NCI-H1048 (cell line): ENCODE results near the gene PGAP3.

ENCODE experiments used
- DNase-seq: peaks from one replicate; lab custom pipeline; 2025; lab: John Stamatoyannopoulos, UW

Gene PGAP3

DNA sequence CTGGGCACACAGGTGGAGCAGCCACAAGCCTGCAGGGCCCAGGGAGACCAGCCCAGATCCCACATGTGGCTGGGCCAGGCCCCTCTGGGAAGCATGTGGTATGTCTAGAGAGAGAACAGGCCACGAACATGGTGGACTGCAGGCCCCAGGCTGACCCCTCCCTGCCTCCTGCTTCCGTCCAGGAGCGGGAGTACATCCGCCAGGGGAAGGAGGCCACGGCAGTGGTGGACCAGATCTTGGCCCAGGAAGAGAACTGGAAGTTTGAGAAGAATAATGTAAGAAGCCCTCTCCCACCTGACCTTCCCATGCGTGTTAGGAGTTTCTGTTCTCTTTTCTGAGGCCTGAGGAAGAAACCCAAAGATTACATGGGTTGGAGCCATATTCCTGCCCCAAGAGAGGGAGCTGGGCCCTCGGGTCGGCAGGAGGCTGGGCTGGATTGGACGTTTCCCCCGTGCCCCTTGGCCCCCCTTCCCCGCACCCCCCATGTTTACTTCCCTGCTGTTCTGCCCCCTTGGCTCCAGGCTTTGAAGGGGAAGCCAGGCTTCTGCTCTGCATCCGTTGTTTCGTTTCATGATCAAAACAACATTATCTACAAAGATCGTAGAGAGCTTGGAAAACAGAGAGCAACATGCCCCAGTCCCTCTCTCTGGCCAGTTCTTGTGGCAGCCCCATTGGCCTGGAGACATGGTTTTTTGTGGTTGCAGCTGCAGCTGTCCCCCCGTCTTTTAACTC lies 28.4 kb downstream of the PGAP3 start:
- no peak for DNase-seq

DNA sequence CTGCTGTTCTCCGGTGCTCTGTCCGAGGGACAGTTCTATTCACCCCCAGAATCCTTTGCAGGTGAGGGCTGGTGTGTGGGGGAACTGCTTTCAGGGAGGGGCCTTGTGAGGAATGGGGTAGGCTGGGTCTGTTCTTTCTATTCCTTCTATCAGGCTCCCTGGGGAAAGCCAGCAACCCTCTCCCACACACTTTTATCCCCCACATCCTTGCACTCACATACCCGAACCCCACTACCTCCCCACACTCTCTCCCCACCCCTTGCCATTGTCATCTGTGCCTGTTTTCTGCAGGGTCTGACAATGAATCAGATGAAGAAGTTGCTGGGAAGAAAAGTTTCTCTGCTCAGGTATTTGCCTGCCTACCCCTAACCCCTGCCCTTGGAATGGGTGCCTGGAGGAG lies 29.1 kb downstream of the PGAP3 start:
- DNase-seq, result no peak

DNA sequence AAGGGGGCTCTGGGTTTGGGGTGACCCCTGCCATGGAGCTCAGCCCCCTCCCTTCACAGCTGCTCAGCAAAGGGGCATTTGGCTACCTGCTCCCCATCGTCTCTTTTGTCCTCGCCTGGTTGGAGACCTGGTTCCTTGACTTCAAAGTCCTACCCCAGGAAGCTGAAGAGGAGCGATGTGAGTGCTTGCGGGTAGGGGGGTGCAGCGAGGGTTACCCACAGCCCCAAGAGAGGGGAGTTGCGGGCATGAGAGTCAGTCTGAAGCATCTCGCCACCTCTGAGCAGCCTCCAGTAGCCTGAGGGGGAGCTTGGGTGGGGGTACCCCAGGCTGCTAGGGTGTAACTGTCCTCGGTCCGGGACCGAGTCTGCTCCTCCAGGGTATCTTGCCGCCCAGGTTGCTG lies 29.5 kb downstream of the PGAP3 start:
- DNase-seq, result no peak

DNA sequence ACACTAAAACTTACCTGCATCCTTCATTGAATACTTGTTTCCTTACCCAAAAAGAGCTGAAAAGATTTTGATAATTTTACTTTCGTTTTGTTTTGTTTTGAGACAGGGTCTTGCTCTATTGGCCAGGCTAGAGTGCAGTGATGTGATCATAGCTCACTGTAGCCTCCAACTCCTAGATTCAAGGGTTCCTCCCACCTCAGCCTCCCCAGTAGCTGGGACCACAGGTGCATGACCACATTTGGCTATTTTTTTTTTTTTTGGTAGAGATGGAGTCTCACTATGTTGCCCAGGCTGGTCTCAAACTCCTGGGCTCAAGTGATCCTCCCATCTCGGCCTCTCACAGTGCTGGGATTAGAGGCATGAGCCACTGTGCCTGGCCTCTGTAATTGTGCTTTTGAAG lies 32.8 kb downstream of the PGAP3 start:
- DNase-seq, result no peak

DNA sequence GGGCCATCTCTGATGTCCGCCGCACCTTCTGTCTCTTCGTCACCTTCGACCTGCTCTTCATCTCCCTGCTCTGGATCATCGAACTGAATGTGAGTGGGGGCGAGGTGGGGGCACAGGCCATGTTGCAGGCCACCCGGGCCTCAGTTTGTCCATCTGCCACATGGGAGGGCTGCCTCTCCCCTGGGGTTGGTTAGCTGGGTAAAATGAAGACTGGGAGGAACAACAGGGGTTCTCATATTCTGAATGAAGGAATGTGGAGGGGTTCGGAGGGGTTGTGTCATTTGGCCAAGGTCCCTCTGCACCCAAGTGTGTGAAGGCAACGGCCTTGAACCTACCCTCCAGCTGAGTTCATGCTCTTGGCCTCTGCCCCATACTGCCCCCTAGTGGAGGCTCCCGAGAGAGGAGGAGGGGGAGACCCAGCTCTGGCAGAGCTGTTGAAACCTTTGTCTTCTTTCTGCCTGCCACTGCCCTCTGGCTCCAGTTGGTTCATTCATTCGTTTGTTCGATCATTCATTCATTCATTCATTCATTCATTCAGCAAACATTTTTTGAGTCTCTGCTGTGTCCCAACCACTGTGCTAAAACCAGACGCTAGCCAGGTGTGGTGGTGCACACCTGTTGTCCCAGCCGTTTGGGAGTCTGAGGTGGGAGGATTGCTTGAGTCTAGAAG lies 34.1 kb downstream of the PGAP3 start:
- no peak for DNase-seq

DNA sequence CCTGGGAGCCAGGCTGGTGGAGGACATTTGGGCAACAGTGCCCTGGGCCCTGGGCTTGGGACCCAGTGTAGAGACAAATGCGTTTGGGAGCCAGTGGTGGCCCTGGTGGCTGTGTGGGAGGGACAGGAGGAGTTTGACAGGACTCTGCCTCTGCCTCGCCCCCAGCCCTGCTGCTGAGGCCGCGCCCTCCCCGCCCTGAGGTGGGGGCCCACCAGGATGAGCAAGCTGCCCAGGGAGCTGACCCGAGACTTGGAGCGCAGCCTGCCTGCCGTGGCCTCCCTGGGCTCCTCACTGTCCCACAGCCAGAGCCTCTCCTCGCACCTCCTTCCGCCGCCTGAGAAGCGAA lies 34.6 kb downstream of the PGAP3 start:
- no peak for DNase-seq

DNA sequence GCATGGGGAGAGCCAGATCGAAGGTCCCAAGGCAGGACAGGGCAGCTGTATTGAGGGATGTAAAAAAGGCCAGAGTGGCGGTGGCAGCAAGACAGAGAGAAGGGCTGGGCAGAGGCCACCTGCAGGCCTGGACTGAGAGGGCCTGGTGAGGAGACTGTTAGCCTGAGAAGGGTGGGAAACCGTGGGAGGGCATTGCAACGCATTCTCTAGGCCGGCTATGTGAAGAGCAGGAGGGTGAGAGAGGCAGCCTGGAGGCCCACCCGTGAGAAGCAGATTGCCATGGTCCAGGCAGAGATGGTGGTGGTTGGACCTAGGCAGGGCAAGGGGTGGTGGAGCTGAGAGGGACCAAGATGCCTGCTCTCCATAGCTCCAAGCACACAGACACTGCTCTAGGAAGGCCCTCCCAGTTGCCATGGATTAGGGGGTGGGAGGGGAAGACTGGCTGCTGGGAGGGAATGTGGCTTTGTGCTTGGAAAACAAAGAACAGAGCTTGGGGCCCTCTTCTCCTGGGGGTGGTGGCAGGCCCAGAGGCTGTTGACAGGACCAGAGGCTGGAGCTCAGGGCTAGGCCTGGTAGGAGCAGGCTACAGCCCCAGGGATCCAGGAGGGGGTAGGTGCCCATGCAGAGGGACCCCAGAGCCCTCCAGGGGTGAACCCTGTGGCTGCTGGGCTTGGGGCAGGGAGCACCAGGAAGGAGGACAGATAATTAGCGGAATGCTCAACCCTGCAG lies 35.1 kb downstream of the PGAP3 start:
- DNase-seq, result no peak

DNA sequence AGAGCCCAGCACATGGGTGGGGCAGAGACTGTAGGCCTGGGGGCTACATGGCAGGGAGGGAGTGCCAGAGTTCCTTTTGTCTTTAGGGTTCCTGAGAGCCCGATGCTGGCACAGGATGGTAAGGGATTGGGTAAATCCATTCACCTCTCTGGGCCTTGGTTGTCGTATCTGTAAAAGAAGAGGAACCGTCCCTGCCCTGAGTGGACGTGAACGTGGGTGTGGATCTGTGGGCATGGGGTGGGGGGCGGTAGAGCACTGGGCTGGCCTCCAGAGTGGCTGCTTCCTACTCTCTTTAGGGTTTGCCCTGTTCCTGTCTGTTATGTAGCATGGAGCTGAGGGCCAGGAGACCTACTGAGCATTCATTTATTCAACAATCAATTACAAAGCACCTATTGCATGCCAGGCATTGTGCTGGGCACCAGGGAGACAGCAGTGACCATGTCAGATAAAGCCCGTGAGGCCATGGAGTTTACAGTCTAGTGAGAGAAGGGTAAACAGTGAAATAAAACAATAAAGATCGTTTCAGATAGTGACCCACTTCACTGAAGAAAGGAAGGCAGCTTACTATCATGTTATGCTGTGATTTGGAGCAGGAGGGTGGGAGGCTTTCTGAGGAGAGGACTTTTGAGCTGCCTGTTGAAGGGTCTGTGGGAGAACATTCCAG lies 35.8 kb downstream of the PGAP3 start:
- no peak for DNase-seq

DNA sequence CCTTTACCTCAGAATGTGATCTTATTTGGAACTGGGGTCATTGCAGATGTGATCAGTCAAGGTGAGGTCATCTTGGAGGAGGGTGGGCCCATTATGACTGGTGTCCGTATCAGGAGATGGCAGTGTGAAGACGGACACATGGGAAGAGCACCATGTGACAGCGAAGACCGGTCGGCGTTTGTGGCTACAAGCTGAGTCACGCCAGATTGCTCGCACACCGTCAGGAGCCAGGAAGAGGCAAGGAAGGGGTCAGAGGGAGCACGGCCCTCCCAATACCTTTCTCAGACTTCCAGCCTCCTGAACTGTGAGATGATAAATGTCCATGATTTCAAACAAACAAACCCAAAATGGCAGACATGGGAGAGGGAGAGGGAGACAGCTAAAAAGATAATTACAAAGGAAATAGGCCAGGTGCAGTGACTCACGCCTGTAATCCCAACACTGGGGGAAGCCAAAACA lies 37.7 kb downstream of the PGAP3 start:
- DNase-seq, result no peak

DNA sequence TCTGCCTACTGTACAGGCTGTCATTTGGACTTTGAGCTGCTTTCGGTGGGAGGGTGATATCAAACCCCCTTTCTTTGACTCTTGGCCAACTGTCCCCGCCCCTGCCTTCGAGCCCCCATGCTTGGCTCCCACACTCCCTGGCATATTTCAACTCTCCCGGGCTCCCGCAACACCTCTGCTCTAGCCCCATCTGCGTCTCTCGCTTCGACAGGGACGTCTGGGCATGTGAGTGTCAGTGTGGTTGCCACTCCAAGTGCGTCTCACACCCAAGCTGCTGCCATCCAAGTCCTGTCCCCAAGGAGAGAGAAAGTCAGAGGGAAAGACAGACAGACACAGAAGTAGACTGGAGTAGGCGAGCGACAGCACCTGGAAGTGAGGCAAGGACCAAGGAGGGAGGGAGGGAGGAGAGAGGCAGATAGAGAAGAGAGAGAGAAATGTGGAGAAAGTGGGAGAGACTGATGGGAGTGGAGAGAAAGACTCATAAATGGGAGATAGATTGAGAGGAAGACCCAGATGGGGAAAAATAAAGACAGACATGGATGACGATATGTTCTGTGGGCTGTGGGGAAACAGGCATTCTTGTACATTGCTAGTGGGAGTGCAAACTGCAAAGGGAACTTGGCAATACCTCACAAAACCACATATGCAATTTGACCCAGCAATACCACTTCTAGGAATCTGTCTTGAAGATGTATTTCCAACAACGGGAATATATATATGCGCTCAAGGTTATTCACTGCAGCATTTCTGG lies 39.1 kb downstream of the PGAP3 start:
- DNase-seq, result no peak

DNA sequence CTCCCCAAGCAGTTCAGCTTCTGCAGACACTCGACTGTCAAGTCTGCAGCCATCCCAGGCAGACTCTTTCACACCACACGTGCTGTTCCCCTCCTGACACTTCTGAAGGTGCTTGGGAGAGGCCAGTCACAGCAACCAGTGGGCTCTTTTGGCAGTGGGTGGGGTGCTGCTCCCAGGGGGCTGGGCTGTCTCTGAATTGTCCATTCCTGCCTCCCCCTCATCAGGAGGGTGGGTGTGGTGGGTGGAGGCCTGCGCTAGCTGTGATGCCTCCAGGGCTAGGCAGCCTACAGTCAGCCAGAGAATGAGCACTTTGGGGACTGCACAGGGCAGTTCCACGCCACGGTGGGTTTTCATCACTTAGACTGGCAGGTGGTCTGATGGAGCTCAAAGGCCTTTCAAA lies 40.6 kb downstream of the PGAP3 start:
- DNase-seq, result no peak

DNA sequence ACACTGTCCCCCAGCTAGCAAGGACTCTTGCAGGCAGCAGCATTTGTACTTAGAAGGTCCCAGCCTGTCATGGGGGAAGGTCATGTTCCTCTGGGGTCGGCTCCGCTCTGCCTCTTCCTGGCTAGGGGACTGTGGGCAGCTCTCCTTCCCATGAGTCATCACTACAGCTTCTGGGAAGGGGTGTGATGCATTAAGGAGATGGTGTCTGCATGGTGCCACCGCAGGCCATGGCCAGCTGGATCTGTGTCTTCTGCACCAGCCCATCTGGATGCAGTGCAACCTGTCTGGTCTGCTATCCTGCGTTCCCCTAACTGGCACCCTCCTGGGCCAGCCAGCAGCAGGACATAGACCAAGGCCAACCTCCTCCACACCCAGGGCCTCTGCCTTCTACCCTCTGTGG lies 44.6 kb downstream of the PGAP3 start:
- no peak for DNase-seq

DNA sequence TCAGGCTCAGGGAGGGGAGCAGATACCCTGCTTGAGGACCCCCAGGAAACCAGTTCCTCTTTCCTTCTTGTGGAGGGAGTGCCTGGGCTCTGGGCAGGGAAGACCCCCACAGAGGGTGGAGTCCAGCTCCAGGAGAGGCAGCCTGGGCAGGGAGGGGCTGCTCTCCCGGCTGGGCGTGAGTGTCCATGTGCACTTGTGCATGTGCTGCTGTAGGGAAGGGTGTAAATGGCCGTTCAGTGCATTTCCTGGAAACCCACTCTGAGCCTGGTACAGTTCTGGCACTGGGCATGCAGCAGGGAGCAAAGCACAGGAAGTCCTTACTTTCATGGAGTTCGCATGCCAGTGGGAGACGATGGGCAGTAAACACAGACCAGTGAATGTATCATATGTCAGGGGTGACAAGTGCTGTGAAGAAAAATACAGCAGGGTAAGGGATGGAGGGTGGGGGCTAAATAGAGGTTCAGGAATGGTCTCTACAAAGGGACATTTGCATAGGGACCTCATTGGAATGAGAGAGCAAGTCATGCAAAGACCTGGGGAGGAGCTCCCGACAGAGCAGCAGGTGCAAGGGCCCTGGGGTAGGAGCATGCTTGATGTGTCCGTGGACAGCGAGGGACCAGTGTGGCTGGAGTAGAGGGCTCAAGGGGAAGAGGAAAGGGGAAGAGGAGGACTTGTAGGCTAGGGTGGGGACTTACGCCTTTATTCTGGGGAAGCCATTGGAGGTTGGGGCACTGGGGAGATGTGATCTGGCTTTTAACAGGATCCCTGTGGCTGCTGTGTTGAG lies 45.4 kb downstream of the PGAP3 start:
- DNase-seq, result no peak

DNA sequence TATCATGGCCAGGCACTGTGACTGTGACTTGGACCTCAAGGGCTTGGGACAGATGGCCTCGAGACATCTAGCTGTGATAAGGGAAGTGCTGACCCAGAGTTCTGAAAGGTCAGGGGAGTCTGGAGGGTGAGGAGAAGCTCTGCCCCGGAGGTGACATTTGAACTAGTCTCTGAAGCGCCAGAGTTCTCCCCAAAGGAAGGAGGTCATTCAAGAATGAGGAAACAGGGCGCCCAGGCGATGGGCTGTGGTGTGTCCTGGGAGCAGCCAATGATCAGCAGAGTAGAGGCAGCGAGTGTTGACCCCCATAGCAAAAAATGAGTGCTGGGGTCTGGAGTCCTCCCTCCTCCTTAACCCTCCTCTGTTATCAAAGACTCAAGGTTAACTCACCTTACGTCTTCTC lies 46.0 kb downstream of the PGAP3 start:
- no peak for DNase-seq

DNA sequence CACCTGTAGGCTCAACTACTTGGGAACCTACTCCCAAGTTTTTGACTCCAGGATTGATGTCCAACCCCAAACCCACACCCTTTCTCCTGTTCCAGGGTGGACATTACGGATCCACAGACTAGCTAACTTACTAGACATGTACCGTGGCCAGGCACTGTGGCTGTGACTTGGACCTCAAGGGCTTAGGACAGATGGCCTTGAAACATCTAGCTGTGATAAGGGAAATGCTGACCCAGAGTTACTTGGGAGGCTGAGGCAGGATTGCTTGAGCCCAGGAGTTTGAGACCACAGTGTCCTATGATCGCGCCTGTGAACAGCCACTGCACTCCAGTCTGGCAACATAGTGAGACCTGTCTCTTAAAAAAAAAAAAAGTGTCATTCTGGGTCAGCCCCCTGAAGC lies 46.8 kb downstream of the PGAP3 start:
- no peak for DNase-seq

DNA sequence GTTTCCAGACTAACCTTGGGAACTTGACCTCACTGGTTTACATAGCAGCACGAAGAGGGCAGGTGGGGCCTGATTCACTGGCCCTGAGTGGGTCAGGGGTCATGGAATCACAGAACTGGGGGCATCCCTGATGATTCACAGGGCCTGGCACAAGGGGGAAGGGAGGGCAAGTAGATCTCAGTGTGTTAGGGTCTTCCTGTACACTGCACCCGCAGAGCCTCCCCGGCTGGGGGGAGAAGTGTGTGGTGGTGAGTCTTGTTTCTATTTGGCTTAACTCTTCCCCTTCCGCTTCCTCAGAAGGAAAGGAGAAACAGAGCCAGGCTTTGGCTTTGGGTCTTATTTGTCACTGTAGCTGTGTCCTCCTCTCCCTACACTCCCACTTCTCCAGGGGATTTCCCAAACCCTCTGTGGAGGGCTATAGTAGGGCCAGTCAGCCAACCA lies 47.2 kb downstream of the PGAP3 start:
- DNase-seq, result no peak

DNA sequence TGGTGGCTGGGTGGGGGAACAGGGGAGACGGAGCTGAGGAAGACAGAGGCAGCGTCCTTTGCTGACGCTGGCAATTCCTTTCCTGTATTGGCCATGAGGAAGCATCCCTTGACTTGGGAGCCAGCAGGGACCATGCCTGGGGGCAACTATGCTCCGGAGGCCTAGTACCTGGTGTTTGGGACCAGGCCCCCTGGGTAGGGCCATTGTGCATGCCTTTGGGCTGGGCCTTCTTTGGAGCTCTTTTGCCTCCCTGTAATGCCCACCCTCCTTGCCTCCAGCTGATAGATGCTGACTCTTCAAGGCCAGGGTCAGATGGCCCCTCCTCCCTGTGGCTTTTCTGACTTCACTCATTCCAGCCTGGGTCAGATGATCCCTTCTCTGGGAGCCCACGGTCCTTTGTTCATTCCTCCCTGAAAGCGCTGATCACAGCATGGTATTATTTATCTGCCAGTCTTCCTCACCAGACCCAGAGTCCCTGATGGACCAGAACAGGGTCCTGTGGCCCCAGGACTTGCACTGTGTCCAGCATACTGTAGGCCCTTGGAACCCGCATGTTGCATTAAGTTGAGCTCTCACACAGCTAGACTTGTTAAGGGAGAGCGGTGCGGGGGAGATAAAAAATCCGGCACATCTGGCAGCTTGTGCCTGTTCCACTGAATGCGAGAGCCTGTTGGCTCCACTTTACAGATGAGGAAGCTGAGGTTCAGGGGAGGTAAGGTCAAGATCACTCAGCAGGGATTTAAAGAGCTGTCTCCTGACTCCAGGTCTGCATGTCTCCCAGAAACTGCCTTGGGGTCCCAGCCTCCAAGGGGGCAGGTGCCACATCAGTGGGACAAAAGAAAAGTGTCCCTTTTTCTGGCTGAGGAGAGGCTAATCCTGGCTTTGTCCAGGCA lies 48.0 kb downstream of the PGAP3 start:
- no peak for DNase-seq

DNA sequence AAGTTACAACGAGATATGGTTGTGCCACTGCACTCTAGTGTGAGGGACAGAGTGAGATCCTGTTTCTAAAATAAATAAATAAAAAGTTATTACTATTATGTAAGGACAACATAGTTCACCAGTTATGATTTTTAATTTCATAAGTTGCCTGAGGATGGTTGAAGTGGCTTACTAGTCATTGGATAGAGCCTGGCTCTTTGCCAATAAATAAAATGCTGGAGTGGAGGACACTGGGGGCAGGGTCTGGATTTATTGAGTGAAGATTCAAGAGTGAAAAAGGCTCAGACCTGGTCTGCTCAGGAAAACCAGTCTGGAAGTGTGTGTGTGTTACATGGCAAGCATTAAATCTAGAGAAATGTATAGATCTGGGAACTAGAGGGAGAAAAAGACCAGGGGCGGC lies 48.8 kb downstream of the PGAP3 start:
- DNase-seq, result no peak

DNA sequence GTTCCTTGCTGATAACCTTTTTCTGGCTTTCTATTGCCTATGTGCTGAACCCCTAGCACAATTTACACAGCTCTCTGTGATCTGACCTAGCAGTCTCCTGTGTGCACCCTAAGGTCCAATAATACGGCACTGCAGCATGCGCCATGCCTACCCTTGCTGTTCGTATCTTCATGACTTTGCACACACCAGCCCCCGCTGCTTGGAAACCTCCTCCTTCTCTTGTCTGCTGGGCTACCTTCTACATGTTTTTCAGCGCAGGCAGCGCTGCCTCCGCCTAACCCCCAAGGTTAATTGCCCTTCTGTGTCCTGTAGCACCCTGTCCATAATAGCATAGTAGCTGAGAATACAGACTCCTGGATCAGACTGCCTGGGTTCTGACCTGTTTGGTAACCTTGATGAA lies 49.5 kb downstream of the PGAP3 start:
- DNase-seq, result no peak
